Measurements from ENCODE around the gene ZNF184. TPM values are rescaled to one million over a fixed set of nuclear protein-coding genes. Genes with fewer than 3 reads are reported as not detected.
A peak's percentile ranks its signal among the peaks of the same experiment; 100 is the strongest.

Gene ZNF184
- total and polyA plus RNA-seq, 2 of the 4 experiments (the other 2 are of a cell fraction) = 2.8 to 8.1 TPM

GRCh38 chr6:27422651-27423332 lies 50.1 kb downstream of the ZNF184 start:
- TF ChIP-seq FOS (IDR thresholded peaks at IDR 0.05; ENCODE audit: low read depth, low read length) = no peak
- TF ChIP-seq CEBPB (IDR thresholded peaks at IDR 0.05; ENCODE audit: low read depth, low read length) = no peak
- TF ChIP-seq, protein P1, sequence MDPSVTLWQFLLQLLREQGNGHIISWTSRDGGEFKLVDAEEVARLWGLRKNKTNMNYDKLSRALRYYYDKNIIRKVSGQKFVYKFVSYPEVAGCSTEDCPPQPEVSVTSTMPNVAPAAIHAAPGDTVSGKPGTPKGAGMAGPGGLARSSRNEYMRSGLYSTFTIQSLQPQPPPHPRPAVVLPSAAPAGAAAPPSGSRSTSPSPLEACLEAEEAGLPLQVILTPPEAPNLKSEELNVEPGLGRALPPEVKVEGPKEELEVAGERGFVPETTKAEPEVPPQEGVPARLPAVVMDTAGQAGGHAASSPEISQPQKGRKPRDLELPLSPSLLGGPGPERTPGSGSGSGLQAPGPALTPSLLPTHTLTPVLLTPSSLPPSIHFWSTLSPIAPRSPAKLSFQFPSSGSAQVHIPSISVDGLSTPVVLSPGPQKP (IDR thresholded peaks at IDR 0.05; ENCODE audit: borderline replicate concordance, low read depth, low read length) = no peak
- no peak for TF ChIP-seq MAZ (IDR thresholded peaks at IDR 0.05; ENCODE audit: borderline replicate concordance, low read depth, low read length)
- TF ChIP-seq RAD21 (IDR thresholded peaks at IDR 0.05; ENCODE audit: low read length) = no peak
- TF ChIP-seq RFX5 (IDR thresholded peaks at IDR 0.05; ENCODE audit: low read depth, low read length) = no peak
- no peak for TF ChIP-seq BHLHE40 (IDR thresholded peaks at IDR 0.05; ENCODE audit: low read depth, low read length)
- no peak for TF ChIP-seq SMC3 (IDR thresholded peaks at IDR 0.05; ENCODE audit: low read depth, low read length)
- no peak for TF ChIP-seq USF2 (IDR thresholded peaks at IDR 0.05; ENCODE audit: low read depth, low read length)
- no peak for TF ChIP-seq CTCF (conservative IDR thresholded peaks at IDR 0.05; ENCODE audit: low read depth, low read length)
- TF ChIP-seq NFE2L2 (IDR thresholded peaks at IDR 0.05; ENCODE audit: low read depth, low read length) = no peak
- no peak for TF ChIP-seq RCOR1 (IDR thresholded peaks at IDR 0.05; ENCODE audit: insufficient replicate concordance, low read length)
- TF ChIP-seq MAFK (IDR thresholded peaks at IDR 0.05; ENCODE audit: low read depth, low read length) = no peak
- TF ChIP-seq MXI1 (IDR thresholded peaks at IDR 0.05; ENCODE audit: borderline replicate concordance, low read depth, low read length) = no peak
- no peak for TF ChIP-seq POLR2A (IDR thresholded peaks at IDR 0.05; ENCODE audit: low read depth, low read length)
- H2AK5ac ChIP-seq (ENCODE audit: low read depth, low read length) = no peak overlapping the region
- H2AK9ac ChIP-seq (replicated peaks; ENCODE audit: low read depth, low read length, poor library complexity) = no peak overlapping the region
- H2BK5ac ChIP-seq (ENCODE audit: low read depth, low read length, poor library complexity, severe bottlenecking) = no peak overlapping the region
- BruUV-seq (replicated peaks) = no TSS peak
- ATAC-seq (ENCODE audit: low read depth) = no peak
- CTCF ChIA-PET = no interaction called here
- H4K8ac ChIP-seq (ENCODE audit: low read depth in 2 of 2, low read length in 2 of 2) = no peak overlapping the region
- no peak overlapping the region for H3K18ac ChIP-seq (ENCODE audit: low read depth, low read length)
- H3K23ac ChIP-seq (ENCODE audit: low read depth, low read length) = no peak overlapping the region
- no peak overlapping the region for H2BK15ac ChIP-seq (ENCODE audit: low read depth, low read length)
- peaks cover 8% of the 10 kb centered on the region for H3K9me3 ChIP-seq (ENCODE audit: control insufficient read depth, insufficient read depth, low read length)
- no peaks in the 10 kb centered on the region for H3K36me3 ChIP-seq (ENCODE audit: control insufficient read depth, insufficient read depth, low read length)
- H3K9me1 ChIP-seq (ENCODE audit: insufficient read depth, low read length) = no peaks in the 10 kb centered on the region
- in situ Hi-C loops (cut with MboI; ENCODE audit: low sequenced_read_pairs) = no loop called here
- H3K4me3 ChIP-seq (ENCODE audit: insufficient read depth, low read depth, low read length) = peak overlapping the region; percentile 30
- H3K4me1 ChIP-seq (ENCODE audit: control insufficient read depth, insufficient read depth, low read length) = no peaks in the 10 kb centered on the region
- H3K79me1 ChIP-seq (ENCODE audit: low read depth in 1 of 2, low read length in 2 of 2) = no peaks in the 10 kb centered on the region
- no peak overlapping the region for H3K27ac ChIP-seq (ENCODE audit: insufficient read depth, low read length)
- dilution Hi-C loops (cut with HindIII; ENCODE audit: low sequenced_read_pairs, unreplicated experiment) = no loop called here
- intact Hi-C loops (cut with micrococcal nuclease) = no loop called here
- no peak overlapping the region for H2BK120ac ChIP-seq (ENCODE audit: low read depth, low read length)
- peak overlapping the region; percentile 63 for H2AFZ ChIP-seq (replicated peaks; ENCODE audit: low read length, poor library complexity)
- no peak overlapping the region for H4K91ac ChIP-seq (ENCODE audit: insufficient read depth, low read depth, low read length)
- H2BK20ac ChIP-seq (ENCODE audit: low read depth, low read length) = no peak overlapping the region
- H4K5ac ChIP-seq (ENCODE audit: low read depth, low read length) = no peak overlapping the region
- DNase-seq = no peak
- no peaks in the 10 kb centered on the region for H3K27me3 ChIP-seq (ENCODE audit: control insufficient read depth, insufficient read depth, low read length)
- no peak overlapping the region for H3K4me2 ChIP-seq (ENCODE audit: low read depth, low read length)
- POLR2A ChIA-PET (ENCODE audit: unreplicated experiment) = no interaction called here
- H3K4ac ChIP-seq (ENCODE audit: low read depth, low read length) = no peak overlapping the region
- H3K14ac ChIP-seq (replicated peaks; ENCODE audit: low read depth, low read length) = no peak overlapping the region
- H4K20me1 ChIP-seq (ENCODE audit: insufficient read depth, low read length) = no peaks in the 10 kb centered on the region
- no peak overlapping the region for H3K56ac ChIP-seq (ENCODE audit: extremely low read depth, insufficient read depth, low read length)
- no peak overlapping the region for H3K9ac ChIP-seq (ENCODE audit: low read depth, low read length)
- 60% methylated on average over 9 of the region's 32 CpGs; no CpG with 5 or more reads in 1 of the 2 experiments for WGBS, 2 experiments (ENCODE audit: extremely low coverage in 2 of 2, insufficient read length in 1 of 2)

Data from IMR-90 (cell line).